GM19468 (cell line): ENCODE data around the gene PROK2.

ENCODE experiments used
- ATAC-seq: cut with Tn5 transposase; IDR thresholded peaks from one replicate; pipeline ENCODE4 v1.9.1; 2021; ENCODE audit warnings: mild to moderate bottlenecking, moderate library complexity, moderate number of reproducible peaks; ENCODE audit not compliant: unreplicated experiment; ENCODE audit errors: extremely low read depth

The PROK2 gene, protein sequence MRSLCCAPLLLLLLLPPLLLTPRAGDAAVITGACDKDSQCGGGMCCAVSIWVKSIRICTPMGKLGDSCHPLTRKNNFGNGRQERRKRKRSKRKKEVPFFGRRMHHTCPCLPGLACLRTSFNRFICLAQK

DNA sequence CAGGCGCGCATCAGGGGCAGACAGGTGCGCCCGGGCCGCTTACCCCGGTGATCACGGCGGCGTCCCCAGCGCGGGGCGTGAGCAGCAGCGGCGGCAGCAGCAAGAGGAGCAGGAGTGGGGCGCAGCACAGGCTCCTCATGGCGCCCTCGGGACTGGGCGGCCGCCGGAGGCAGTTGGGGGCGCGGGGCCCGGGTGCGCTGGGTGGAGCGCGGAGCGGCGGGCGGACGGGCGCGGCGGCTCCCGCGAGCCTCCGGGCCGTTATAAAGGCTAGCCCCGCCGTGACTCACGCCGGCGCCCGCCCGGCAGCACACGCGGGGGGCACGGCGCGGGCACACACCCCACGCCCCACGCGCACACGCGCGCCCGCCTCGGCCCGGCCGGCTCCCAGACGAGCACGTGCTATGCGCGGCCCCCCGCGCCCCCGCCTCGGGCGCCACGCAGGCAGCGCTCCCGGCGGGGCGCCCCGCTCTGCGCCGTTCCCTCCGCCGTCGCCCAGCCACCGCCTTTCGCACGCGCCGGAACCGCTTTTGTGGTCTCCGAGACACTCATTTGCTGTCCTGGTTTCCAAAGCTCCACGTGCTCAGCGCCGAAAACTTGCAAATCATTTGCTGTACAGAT is at the start of gene PROK2:
PROK2 (minus strand) TSS at position 235 of the 618 bp plus-strand sequence; CDS start at position 139, 96 bp downstream.
- no peak for ATAC-seq

DNA sequence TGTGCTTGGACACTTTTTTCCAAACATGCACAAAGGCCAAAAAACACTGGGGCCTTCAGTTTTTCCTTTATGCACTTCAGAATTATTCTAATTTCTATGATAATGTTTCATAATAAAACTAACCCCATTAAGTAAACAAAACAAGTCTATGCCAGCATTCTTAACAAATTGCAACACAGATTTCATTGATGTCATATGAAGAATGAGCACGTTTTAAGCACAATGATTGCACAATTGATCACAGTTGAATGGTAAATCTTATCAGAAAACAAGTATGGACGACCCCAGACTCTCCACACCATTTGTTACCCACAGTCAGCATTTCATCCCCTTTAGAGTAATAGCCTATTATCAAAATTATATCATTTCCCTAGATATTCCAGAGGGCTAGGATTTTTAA is 46.7 kb upstream of the PROK2 start:
- no peak for ATAC-seq

DNA sequence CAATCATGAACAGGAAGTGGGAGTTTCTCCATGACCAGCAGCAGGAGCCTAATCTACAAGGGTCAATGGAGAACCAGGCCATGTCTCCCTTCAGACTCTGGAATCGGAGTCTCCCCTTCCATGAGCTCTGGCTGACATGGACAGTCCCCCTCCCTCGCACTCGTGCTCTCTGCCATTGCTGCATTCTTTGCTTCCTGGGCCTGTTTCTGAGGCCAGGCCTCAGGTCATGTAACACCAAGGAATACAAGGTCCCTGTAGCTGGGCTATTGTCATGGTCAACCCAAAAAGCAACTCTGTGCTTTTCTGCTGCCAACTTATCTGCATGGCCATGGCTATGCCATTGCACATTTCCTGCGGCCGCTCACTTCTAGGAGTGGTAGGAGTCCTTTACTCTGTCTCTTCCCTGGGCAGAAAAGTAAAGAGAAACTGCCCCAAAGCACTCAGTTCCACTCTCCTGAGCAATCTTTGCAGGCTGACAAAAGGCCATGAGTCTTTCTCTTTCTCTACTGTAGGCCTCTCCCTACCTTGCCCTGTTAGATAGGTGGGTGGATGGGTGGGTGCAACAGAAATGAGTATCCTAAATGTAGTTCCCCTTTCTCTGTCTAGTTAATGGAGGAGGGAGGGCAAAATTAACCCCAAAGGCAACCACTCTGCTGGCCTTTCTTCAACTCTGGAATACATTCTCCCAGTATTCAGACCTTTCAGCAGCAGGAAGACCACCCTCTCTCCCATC is 40.8 kb upstream of the PROK2 start:
- no peak for ATAC-seq

DNA sequence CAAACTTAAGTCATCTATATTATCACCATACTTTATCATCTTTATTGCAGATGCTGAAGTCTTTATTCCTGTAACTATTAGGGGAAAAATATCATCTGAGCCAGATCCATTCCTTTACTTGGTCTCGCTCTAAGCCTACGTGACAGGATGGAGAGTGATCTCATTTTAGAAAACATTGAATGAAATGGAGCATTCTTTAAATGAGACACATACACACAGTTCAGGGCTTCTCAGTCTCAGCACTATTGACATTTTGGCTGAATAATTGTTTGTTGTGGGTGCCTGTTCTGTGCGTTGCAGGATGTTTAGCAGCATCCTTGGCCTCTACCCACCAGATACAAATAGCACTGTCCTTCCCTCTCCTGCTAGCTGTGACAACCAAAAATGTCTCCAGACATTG is 36.2 kb upstream of the PROK2 start:
- ATAC-seq, result no peak

DNA sequence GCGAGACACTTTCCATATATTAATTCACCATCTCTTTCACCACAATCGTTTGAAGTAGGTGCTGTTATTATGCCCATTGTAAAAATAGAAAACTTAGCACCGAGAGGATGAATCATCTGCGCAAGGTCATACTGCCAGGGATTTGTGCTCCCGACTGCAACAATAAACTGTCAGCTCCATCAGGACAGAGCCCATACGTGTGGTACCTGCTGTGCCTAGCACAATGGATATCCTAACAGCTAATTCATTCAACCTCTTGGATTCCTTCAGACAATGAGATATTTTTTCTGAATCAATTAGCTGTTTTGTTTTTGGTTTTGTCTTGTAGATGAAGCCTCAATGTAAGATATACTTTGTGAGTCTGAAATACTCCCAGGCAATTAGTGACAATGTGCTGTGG is 32.3 kb upstream of the PROK2 start:
- no peak for ATAC-seq

DNA sequence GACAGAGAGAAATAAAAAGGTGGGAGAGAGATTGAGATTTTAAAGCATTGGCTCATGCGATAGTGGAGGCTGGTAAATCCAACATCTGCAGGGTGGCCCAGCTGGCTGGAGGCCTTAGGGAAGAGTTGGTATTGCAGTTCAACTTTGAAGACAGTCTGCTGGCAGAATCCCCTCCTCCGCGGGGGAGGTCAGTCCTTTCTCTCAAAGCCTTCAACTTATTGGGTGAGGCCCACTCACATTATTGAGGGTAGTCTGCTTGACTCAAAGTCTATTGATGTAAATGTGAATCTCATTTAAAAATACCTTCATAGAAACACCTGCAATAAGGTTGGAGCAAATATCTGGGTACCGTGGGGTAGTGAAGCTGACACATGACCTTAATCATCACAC is 31.8 kb upstream of the PROK2 start:
- no peak for ATAC-seq

DNA sequence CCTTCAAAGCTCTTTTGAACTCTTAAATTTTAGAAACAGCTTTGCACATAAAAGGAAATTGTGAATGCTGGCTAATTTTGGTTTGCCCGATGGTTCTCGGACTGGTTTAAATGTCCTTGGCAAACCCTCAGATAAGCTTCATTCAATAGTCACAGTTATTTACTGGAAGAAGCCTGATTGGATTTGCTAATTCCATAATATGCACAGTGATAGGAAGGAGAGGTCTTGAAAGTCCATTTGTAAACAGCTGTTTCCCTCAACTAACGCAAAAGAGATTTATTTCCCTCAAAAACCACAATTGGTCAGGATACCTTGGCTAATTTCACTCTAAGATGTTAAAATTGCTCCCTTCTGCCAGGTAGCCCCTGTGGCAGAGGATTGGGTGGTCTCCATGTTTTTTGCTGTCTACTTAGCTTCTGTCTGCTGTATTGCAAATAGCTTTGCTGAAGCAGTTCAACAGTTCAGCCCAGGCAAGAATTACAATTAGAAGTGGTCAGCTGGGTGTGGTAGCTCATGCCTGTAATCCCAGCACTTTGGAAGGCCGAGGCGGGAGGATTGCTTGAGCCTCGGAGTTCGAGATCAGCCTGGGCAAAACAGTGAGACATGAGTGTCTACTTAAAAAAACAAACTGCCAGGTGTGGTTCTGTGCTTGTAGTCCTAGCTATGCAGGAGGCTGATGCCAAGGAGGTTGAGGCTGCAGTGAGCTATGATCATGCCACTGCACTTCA is 30.6 kb upstream of the PROK2 start:
- ATAC-seq, result no peak

DNA sequence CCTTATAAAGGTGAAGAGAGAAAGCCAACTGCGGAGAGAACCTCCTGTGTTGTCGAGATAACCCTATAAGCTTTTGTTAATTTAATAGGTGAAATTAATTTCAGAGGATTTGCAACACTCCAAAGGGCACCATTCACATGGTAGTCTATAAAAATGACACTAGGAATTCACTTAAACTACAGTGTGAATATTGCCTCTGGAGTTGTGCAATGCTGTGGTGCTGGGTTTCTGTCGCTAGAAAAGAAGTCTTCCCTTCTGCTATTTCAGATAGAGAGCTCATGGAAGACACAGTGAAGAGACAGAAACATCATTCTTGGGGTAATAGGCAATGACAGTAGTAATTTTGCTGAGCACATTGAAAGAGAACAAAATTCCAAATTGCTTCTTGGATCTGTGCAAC is 28.8 kb upstream of the PROK2 start:
- no peak for ATAC-seq

DNA sequence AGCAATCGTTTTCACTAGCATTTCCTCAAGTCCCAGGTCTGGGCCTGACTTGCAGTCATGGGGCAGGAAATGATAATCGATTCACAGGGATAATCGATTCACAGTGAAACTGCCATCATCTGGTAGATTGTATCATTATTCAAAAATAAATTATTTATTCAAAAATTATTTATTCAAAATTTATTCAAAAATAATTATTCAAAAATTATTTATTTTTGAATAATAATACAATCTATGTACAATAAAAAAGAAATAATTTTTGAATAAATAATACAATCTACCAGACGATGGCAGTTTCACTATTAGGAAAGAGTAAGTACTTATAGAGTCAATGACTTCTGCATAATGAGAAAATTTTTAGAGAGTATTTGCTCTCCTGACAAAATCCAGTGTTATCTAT is 28.1 kb upstream of the PROK2 start:
- no peak for ATAC-seq

DNA sequence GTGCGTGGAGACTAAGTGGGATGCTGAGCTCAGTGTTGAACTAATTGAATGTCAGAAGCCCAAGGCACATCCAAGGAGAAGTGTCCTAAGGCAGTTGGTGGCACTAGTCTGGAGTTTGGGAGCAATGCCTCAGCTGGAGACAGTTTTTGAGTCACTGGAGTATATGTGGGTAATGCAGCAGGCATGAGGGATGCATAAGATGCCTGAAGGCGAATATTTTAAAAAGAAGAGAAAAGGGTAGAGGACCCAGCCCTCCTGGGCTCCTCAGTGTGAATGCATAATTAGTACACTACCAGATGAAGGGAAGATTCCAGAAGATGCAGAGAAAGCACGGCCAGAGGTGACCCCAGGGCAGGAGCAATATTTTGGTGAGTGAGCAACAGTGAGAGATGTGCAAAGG is 25.1 kb upstream of the PROK2 start:
- no peak for ATAC-seq

DNA sequence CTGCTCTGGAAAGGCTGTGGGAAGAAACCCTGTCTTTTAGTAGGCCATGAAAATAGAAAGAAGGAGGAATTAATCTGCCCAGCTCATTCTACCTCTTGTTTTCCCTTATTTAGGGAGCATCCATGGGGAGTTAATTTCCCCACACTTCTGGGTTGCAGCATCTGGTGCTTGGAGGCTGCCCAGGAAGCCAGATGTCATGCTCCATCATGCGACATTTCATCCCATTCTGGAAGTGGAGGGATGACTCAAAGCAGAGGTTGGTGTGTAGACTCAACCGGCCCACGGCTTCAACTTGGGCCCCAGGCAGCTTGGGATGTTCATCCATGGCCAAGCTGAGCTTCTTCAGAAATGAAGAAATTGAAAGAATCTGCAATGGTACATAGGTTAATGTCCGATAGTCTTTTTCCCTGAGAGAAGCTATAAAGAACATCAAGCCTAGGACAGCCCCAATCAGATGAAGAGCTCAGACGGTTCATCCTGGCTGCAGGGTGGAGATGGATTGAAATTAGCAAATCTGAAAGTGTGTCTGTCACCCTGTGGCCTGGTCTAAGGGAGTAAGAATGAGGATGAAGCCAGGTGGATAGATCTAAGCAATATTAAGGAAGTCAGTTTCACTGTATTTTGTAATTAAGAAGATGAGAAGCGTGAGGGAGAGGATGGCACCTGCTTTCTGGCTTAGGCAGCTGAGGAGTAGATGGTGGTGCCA is 24.5 kb upstream of the PROK2 start:
- no peak for ATAC-seq

DNA sequence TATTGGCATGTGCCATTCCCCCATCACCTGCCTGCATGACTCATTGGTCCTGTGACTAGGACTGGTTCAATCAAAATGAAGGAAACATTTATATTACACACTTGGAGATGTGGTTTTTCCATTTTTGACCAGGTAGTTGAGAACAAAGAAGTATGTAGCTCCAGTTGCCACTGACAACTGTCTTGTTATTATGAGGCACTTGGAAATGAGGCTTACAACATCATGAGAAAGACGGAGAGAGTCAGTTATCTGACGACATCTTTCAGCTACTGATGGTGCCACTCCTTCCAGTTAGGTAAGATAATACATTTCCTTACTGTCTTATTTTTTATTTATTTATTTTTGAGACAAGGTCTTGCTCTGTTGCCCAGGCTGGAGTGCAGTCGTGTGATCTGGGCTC is 21.8 kb upstream of the PROK2 start:
- no peak for ATAC-seq

DNA sequence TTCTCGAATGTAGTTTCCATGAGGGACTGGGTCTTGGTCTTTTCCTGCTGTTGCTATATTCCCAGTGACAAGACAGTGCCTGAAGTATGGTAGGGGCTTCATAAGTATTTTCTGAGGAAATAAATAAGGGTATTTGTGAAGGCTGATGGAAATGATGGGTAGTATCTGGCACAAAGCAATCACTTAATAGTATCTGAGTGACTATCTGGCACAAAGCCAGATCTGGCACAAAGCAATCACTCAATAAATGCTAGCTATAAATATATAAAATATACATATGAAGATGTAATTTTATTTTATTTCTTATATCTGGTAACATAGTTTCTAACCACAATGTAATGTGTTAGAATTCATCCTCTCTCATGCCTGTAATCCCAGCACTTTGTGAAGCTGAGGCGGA is 20.7 kb upstream of the PROK2 start:
- ATAC-seq, result no peak

DNA sequence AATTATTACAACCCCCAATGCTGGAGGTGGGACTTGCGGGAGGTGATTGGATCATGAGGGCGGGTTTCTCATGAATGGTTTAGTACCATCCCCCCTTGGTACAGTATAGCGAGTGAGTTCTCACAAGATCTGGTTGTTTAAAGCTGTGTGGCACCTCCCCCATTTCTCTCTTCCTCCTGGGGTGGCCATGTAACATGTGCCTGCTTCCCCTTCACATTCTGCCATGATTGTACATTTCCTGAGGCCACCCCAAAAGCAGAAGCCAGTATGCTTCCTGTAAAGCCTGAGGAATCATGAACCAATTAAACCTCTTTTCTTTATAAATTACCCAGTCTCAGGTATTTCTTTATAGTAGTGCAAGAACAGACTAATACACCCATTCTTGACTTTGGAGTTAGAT is 20.3 kb upstream of the PROK2 start:
- ATAC-seq, result no peak

DNA sequence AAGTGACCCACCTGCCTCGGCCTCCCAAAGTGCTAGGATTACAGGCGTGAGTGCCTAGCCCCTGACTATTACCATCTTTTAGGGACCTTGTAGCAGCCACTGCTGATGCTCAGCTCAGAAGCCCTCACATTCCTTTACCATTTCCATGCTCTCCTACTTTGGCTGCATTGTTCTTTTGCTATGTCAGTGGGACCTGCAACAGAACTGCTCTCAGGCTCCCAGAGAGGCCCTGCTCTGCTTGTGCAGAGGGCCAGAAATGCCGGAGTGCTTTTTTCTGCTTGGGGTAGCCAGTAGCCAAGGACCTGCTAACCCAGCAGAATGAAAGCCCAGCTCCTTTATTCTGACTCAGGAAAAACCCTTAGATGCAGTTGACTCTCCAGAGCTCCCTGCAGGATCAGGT is 18.3 kb upstream of the PROK2 start:
- no peak for ATAC-seq

DNA sequence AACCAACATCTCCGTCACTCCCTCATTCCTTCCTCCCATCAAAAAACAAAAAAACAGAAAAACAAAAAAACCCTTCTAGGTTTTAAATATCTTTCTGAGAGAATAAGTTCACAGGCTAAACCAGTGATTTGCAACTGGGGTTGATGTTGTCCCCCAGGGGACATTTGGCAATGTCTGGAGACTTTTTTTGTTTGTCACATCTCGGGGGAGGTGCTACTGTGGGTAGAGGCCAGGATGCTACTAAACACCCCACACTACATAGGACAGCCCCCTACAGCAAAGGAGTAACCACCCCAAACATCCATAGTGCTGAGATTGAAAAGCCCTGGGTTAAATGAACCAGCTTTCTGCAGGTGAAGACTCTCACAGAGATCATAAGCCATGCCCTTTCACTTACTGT is 17.0 kb upstream of the PROK2 start:
- ATAC-seq, result no peak

DNA sequence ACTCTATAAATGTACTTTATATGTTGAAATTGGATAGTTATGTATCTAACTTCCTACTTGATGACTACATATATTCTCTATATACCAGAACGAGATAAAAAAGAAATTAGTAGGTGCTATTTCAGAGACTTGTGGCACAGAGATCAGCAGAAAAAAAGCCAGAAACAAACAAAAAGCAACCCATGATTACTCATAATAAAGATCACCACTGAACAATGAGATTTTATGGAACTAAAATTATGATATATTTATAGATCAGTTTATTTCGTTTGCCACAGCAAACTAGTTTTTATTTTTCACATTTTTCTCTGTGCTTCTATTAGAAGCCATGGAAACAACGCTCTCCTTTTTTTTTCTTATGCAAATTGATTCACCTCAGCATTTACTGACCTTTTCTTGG is 15.1 kb upstream of the PROK2 start:
- no peak for ATAC-seq

DNA sequence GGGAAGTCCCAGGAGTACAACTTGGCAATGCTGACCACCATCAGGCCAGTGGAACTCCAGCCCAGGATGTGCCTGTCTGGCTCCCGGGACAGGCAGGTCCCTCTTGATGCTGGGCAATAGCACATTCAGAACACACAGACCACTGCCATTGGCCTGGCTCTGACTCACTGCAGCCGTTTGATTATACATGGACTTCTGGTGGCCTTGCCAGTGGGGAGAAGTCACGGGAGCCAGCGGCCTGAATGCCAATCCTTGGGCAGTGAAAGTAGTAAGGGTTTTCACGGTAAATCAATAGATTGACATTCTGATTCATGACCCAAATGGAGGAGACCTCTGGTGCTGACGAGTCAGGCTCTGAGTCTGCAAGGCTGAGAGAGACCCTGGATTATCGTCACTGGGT is 12.5 kb upstream of the PROK2 start:
- ATAC-seq, result no peak

DNA sequence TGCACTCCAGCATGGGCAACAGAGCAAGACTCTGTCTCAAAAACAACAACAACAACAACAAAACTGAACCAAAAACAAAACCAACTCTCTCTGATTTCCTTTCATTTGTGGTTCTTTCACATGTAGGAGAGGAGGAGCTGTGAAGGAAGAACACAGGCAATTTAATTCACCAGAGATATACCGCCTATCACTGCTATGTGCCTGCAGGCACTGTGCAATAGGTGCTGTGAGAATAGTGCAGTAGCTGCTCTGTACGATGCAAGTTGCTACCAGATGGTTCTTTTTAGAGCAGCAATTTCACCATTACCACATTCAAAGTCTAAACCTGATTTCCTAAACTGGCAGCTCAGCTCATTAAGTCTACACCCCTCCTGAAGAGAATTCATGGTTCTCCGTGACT is 11.3 kb upstream of the PROK2 start:
- ATAC-seq, result no peak

DNA sequence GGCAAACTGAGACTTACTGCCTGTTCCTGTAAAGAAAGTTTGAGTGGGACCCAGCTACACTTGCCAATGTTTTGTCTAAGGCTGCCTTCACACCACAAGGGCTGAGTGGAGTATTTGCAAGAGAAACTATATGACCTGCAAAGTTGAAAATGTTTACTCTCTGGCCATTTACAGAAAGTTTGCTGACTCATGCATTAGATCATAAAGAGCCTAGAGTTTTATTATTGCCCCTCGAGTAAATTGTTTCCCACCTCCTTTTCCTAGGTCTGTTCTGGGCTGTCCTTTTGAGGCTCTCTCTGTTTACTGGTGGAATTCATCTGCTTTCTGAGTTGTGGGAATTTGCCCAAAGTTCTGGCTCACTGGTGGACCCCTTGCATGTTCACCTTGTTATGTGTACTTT is 6.7 kb upstream of the PROK2 start:
- ATAC-seq, result no peak

DNA sequence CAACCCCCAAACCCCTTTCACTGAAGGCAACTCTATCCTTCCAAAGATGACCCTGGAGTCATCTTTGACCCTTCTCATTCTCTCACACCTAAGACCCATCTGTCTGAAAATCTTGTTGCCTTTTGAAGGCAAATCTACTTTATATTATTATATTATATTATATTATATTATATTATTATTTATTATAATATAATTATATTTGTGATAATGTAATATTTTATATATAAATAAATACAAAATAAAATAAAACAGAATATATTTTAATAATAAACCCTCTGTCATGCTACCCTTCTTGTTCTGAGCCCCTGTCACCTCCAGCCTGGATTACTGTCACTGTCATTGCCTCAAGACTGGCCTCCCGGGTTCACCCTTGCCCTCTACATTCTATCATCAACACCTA is 5.0 kb upstream of the PROK2 start:
- no peak for ATAC-seq
